NCI-H2171 treated with DMSO at 0.1 percent for 48 hours (cell line): ENCODE measurements around the gene ADGRG4.
"Not testable (repeated sequence)": the region's sequence is repeated elsewhere in the genome, so short reads cannot be mapped to it uniquely, and the experiment has no call there.

Experiments used
- DNase-seq: peaks from one replicate; lab custom pipeline; 2025; lab: John Stamatoyannopoulos, UW

Gene ADGRG4, protein sequence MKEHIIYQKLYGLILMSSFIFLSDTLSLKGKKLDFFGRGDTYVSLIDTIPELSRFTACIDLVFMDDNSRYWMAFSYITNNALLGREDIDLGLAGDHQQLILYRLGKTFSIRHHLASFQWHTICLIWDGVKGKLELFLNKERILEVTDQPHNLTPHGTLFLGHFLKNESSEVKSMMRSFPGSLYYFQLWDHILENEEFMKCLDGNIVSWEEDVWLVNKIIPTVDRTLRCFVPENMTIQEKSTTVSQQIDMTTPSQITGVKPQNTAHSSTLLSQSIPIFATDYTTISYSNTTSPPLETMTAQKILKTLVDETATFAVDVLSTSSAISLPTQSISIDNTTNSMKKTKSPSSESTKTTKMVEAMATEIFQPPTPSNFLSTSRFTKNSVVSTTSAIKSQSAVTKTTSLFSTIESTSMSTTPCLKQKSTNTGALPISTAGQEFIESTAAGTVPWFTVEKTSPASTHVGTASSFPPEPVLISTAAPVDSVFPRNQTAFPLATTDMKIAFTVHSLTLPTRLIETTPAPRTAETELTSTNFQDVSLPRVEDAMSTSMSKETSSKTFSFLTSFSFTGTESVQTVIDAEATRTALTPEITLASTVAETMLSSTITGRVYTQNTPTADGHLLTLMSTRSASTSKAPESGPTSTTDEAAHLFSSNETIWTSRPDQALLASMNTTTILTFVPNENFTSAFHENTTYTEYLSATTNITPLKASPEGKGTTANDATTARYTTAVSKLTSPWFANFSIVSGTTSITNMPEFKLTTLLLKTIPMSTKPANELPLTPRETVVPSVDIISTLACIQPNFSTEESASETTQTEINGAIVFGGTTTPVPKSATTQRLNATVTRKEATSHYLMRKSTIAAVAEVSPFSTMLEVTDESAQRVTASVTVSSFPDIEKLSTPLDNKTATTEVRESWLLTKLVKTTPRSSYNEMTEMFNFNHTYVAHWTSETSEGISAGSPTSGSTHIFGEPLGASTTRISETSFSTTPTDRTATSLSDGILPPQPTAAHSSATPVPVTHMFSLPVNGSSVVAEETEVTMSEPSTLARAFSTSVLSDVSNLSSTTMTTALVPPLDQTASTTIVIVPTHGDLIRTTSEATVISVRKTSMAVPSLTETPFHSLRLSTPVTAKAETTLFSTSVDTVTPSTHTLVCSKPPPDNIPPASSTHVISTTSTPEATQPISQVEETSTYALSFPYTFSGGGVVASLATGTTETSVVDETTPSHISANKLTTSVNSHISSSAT (N-terminal part only)

DNA sequence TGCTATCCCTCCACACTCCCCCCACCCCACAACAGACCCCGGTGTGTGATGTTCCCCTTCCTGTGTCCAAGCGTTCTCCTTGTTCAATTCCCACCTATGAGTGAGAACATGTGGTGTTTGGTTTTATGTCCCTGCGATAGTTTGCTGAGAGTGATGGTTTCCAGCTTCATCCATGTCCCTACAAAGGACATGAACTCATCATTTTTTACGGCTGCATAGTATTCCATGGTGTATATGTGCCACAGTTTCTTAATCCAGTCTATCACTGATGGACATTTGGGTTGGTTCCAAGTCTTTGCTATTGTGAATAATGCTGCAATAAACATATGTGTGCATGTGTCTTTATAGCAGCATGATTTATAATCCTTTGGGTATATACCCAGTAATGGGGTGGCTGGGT is at the start of gene ADGRG4:
TSS of gene ADGRG4 (plus strand) at position 243 of the 400 bp plus-strand sequence. CDS start 7,815 bp downstream, outside the sequence.
- DNase-seq = not testable (repeated sequence)

DNA sequence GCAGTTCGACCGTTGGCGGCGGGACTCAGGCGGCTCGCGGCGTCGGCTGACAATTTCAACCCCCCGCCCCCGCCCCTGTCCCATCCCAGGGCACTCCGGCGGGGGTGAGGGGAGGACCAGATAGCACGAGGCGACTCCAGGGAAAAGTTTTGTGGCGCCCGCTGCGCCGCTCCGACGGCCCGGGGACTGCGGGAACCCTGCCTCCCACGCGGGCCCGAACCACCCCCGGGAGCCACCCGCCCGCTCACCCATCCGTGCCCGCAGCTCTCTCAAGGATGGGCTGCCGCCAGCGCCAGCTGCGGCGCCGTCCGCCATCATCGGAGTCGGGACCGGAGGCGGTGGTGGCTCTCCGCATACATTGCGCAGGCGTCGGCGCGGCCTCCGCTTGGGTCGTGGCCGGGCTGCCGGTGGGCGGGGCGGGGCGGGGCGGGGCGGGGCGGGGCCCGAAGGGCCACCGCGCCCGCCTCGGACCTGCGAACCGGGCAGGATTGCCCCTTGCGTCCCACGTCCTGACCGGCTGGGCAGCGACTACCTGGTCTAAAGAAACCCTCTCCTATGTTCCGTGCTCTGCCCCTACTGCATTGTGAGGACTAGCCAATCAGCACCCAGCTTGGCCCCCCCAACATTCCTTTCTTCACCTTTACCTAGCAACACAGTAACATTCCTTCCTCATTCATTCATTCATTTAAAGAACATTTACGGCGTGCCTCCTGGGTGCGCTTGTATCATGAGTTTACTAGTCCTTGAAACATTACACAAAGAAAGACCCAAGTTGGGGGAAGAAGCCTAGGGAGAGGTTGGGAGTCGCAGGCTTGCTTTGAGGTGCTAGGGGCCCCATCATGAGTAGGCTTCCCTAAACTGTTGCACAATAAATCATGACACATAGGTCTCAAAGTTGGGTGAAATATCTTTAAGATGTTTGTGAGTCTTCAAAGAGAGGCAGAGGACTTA is 49.4 kb upstream of the ADGRG4 start, which contains the start of gene MAP7D3:
TSS of gene MAP7D3 (minus strand) at position 360 of the 951 bp plus-strand sequence. CDS start at position 318, 42 bp downstream.
- DNase-seq = peak; percentile 37

DNA sequence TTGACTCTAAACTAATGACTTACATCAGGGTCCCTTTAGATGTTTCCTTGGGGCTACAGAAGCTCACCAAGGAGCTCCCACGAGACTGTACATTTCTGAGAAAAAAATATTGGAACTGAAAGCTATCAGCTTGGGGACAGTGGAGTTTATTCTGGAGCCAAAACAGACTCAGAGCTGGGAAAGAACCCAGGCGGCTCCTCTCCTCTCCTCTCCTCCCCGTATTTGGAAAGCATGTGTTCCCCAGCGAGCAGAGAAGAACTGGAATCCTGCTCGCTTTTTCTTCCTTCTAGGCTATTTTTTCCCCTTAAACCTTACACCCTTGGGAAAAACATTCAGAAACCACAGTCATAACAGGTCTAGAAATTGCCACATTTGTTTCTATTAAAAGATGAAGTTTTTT is 45.2 kb upstream of the ADGRG4 start:
- no peak for DNase-seq

DNA sequence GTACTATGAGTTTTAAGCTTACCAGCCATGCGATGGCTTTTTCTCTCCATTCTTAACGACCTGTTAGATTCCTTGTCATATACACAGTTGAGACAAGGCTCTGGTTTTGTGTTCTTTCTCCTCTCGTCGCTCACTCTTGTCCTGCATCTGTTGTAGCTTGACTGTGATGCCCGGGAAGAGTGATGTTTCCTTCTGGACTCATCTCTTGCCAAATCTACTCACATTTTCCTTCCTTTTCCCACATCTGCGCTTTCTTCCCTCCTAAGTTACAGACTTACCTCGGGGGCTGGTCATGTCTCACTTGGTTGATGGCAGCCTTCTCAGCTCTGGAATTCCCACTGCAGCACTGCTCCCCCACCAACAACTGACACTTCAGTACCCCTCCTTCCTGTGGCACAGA is 44.7 kb upstream of the ADGRG4 start:
- DNase-seq = no peak

DNA sequence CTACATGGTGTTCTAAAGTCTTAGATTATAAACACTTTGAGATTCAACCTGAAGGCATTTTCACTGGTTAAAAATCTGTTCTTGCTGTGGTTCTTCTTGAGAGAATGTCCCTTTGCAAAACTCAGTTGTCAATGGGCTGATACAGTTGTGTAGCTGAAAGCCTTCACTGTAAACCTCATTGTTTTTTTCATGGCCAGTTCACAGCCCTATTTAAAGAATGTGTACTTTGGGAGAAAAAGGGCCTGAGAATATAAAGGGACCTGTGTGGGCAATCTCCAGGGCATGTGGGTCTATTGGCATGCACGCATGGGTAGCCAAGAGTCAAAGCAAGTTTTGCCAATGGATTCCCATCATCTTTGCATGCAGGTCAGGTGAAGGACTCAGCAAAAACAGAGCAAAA is 41.8 kb upstream of the ADGRG4 start:
- DNase-seq = no peak

DNA sequence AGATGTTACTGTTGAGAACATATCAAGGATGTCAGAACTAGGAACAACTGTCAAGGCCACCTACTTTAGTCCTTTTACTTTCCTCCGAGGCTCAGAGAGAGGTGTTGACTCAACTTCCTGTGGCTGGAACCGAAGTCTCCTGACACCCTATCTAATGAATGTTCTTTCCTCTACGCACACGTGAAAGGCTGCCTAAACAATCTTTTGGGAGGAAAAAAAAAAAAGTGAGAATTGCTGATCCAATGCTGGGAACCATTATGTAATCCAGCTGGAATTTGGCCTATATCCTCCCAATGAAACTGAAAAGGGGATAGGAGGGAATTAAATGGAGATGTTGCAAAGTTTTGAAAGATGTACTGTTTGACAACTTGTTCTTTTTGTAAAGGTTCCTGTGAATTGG is 41.2 kb upstream of the ADGRG4 start:
- DNase-seq = no peak

DNA sequence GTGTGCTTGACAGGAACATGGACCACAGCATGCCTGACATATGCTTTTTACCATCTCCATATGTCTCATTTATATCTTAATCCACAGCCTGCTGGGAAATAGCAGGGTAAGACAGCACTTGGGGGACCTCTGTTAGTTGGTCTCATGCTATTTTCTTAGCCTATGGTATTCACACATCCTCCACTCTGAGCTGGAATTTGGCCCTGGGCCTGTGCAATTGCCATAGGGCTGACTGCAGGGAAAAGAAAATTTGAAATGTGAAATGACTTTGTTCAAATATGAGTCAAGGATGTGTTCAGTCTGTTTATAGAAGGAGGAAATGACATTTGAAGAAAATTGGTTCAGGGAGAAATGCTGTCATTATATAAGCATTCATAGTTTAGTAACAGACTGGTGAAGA is 40.0 kb upstream of the ADGRG4 start:
- DNase-seq = no peak

DNA sequence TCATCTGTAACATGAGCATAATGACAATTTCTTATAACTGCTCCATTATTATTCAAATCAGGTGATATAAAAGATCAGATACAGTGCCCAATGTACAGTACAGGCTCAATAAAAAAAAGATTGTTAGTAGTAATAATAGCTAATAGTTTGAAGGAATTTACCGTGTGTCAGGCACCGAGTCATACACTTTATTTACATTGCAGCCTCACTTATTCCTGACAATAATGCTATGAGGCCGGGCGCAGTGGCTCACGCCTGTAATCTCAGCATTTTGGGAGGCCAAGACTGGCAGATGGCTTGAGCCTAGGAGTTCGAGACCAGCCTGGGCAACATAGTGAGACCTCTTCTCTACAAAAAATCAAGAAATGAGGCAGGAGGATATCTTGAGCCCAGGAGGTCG is 39.4 kb upstream of the ADGRG4 start:
- no peak for DNase-seq

DNA sequence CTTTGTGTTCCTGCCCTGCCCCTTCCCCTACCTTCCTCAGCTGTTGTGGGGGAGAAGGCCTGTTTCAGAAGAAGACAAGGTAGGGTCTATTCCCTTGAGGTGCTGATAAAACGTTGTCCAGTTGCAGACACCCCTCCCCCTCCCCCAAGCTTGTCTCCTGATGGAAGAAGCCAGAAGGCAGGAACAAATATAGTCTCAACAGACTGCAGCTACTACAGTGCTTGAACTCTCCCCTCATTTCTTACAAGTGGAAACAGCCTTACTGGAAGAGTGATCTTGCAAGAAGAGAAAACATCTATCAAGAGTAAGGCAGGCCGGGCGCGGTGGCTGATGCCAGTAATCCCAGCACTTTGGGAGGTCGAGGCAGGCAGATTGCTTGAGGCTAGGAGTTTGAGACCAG is 38.5 kb upstream of the ADGRG4 start:
- no peak for DNase-seq

DNA sequence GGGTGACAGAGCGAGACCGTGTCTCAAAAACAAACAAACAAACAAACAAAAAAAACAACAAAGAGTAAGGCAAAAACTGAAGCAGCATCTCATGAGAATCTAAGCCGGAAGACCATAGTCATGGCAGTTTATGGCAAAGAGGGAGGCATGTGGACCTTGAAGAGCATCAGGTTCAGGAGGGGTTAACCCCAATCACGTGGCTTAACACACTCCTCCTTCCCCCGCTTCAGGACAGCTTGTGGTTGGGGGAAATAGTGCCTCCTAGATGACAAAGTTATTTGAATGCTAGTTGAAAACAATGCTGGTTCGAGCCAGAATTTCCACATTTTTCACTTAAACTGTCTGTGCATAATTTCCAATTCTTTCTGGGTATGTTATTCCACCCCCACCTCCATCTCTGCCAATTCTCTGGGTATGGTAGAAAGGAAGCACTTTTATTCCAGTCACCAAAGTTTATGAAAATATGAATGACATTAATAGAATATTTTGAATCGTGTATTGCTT is 37.9 kb upstream of the ADGRG4 start:
- no peak for DNase-seq

DNA sequence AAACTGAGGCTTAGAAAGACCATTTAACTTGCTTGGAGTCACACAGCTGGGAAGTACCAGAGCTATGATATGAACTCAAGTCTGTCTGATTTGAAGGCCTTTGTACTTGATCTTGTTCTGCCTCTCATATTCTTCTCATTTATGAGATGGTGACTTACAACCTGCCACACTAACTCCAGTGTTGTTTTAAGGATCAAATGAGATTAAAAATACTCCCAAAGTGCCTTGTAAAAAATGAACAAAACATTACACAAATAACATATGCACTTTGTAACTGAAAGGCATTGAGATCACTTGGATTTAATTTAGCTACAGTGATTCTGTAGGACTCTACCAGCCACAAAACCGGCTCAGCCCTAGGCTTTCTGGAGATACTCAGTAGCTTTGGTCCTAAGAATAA is 33.9 kb upstream of the ADGRG4 start:
- no peak for DNase-seq

DNA sequence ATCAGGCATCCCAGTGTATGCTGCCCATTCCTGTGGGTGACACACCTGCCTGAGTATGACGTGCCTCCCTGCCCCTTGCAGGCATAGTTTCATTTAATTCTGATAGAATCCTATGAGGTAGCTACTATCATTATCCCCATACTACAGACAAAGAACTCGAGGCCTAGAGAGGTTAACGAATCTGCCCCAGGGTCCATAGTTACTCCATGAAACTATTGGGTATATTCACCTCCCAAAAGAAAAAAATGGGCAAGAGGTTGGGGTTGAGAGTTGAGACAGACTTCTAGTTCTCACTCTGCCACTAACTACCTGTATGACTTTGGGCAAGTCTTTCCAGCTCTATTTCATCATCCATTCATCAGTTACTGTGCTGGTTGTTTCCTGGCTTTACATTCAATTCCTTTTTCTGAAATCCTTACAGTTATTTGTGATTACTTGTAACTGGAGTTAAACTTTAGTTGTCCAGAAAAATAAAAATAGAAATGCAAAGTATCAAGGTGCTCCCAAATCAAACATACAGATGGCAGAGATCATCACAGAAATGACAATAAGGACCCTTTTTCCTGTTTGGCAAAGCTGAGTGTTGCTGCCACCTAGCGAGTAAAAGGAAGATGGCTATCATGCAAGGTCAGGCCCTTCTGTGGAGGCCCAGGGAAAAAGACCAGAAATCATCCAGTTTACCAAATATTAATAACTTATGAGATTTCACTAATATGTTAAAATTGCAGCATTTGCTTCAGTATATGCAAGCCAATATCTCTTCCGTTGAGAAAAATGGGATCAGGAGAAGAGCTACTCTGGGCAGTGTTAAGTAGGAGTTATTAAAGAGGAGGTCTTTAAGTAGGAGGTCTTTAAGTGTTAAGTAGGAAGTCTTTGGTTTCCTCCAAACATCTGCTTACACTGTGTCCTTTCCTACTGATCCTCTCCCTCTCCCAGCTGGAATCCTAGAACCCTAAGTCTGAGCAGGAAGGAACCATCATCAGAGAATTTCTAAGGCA is 32.4 kb upstream of the ADGRG4 start:
- peak; percentile 37 for DNase-seq

DNA sequence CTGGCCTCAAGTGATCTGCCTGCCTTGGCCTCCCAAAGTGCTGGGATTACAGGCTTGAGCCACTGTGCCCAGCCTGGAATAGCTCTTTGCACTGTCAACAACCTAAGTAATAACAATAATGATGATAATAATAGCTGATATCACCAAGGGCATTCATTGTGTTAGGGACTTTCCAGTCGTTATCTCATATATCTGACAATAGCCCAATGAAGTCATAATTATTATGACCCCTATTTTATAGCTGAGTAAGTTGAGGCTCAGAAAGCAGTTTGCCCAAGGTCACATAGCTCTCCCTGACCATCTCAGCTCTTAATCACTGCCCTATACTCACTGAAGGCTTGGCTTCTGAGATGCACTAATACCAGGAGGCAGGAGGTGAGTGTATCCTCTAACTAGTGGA is 30.8 kb upstream of the ADGRG4 start:
- DNase-seq = no peak

DNA sequence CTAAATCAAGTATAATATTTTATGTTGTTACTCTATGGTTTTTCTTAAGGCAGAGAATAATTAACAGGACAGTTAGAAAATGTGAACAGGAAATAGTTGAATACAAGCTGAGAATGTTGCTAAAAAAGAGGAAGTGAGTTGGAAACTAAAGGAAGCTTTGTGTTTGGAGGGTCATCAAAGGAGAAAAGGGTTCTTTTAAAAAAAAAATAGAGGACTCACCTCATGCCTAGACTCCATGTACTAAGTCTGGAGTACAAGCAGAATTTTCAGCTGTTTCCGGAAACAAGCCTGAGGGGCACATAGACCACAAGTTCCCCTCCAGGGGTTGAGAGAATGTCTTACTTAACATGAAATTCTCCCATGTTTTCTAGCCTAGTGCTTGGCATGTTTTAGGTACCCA is 29.5 kb upstream of the ADGRG4 start:
- no peak for DNase-seq

DNA sequence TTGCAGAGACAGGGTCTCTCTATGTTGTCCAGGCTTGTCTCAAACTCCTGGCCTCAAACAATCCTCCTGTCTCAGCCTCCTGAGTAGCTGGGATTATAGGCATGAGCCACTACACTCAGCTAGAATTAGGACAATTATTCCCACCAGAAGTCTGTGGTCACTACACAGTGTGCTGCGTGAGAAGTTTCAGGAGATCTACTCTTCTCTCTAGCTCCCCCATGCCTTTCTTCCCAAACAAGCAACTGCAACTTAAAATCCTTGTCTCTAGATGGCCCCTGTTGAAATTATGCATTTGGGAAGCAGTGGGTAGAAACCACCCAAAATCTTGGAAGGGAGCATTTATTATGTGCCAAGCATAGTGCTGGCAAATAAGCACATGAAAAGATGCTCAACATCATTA is 28.4 kb upstream of the ADGRG4 start:
- no peak for DNase-seq

DNA sequence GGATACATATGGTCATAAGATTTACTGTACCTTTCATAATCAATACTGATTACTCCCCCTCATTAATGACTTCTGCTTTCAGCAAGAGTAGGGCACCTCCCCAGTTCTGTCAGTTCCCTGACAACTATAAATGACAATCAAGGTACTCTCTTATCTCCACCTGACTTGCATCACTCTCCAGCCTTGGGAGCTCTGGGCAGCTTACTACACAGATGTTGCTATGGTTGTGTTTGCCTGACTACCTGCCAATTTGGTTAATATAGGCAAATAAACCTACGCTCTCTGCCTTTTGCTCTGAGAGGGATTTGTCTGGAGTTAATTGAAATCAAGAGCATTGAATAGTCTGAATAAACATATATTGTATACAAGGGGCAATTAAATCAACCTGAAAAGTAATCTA is 26.8 kb upstream of the ADGRG4 start:
- peak; percentile 2 for DNase-seq

DNA sequence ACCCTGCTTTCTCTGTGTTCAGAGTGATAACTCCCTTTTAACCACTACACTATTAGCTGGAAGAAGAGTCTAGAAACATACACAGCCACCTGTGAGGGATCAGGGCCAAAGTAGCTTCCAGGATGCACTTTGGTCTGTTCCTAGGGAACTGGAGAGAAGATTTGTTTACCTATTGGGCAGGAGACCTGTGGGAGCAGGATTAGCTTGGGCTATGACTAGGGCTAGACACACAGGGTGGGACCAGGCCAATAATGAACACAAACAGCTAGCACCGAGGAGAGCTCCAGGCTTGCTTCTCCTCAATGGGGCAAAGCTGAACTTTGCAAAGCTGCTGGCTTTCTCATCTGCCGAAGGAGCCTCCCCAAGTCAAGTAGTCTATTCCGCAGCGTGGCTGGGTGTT is 25.2 kb upstream of the ADGRG4 start:
- no peak for DNase-seq

DNA sequence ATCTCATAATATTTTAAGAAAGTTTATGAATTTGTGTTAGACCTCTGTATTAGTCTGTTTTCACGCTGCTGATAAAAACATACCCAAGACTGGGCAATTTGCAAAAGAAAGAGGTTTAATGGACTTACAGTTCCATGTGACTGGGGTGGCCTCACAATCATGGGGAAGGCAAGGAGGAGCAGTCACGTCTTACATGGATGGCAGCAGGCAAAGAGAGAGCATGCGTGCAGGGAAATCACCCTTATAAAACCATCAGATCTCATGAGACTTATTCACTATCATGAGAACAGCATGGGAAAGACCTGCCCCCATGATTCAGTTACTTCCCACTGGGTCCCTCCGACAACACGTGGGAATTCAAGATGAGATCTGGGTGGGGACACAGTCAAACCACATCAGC is 14.4 kb upstream of the ADGRG4 start:
- DNase-seq = not testable (repeated sequence)

DNA sequence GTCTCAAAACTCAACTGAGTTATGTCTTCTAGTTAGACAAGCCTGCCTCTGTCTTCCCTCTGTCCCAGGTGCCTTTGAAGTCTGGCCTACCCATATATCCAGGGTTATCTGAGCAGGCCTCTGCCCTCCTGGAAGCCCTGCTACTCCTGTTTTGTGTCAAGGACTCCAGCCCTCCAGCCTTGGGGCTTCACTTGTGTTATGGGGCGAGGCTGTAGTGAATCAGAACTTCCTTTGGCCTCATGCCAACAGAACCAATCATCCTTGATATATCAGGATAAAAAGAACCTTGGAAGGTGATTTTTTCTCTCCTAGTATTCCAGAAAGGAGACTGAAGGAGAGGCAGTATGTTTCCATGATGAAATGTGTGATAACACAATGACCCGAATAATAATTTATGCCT is 8.9 kb upstream of the ADGRG4 start:
- no peak for DNase-seq

DNA sequence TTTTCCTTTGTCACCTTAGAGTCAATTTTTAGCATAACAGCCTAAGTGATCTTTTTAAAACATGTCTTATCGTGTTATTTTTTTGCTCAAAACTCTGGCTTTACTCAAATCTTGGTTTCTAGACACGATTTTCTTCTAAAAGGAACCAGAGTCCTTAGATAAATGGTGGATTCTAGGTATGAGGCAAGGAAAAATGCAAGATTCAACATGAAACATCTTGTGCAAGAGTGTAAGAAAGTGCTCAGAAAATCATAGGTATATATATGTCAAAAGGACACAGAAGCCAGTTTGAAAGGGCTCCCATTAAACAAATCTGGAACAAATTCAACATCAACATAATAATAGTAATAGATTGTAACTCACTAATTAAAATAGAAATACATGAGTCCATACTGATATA is 8.1 kb upstream of the ADGRG4 start:
- DNase-seq = no peak
